ENCODE data around the gene PTPRN2.

DNA sequence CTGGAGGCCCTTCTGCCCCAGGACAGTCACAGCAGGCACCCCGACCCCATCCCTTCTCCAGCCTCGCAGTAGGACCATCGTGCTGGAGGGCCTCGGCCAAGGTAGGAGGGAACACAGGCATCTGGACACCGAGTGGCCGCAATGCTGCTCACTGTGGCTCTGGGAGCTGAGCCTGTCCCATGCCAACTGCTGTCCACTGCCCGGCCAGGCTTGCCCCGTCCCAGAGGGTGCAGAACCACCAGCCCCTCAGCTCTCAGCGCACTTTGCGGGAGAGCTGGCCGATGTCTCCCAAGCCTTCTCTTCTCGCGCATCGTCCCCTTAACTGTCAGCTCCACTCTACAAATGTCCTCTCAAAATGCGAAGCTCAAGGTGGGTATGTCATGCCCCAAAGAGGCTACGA is 197.2 kb downstream of the PTPRN2 start:
- TF ChIP-seq EZH2 (IDR thresholded peaks at IDR 0.05; ENCODE audit: low read depth, low read length, severe bottlenecking) (no peak), EGR1 (IDR thresholded peaks at IDR 0.05; ENCODE audit: borderline replicate concordance, low read depth, low read length) (no peak), ZNF274 (IDR thresholded peaks at IDR 0.05; ENCODE audit: borderline replicate concordance, extremely low read depth, low read length) (no peak), RFX5 (IDR thresholded peaks at IDR 0.05; ENCODE audit: borderline replicate concordance, low read depth, low read length) (no peak), KDM1A (IDR thresholded peaks at IDR 0.05; ENCODE audit: borderline replicate concordance, low read length) (no peak), CHD1 (IDR thresholded peaks at IDR 0.05; ENCODE audit: low read depth, low read length) (no peak)
- TF ChIP-seq, protein P1, sequence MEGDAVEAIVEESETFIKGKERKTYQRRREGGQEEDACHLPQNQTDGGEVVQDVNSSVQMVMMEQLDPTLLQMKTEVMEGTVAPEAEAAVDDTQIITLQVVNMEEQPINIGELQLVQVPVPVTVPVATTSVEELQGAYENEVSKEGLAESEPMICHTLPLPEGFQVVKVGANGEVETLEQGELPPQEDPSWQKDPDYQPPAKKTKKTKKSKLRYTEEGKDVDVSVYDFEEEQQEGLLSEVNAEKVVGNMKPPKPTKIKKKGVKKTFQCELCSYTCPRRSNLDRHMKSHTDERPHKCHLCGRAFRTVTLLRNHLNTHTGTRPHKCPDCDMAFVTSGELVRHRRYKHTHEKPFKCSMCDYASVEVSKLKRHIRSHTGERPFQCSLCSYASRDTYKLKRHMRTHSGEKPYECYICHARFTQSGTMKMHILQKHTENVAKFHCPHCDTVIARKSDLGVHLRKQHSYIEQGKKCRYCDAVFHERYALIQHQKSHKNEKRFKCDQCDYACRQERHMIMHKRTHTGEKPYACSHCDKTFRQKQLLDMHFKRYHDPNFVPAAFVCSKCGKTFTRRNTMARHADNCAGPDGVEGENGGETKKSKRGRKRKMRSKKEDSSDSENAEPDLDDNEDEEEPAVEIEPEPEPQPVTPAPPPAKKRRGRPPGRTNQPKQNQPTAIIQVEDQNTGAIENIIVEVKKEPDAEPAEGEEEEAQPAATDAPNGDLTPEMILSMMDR (IDR thresholded peaks at IDR 0.05; ENCODE audit: control extremely low read depth in 1 of 3, insufficient read depth in 1 of 3, low read depth in 1 of 3, low read length in 3 of 3) = no peak

All from H1 (cell line).